ENCODE measurements around the gene TIMP2. TPM values are rescaled to one million over a fixed set of nuclear protein-coding genes. Genes with fewer than 3 reads are reported as not detected.

Gene TIMP2
- total RNA-seq, 1 experiment from 2014 or later, result 64.8 TPM

- H2AFZ ChIP-seq (ENCODE audit: low read depth, low read length, poor library complexity, severe bottlenecking), result no peak overlapping the region
These were observed 571 bp downstream of the TIMP2 start for GRCh38 chr17:78924481-78925151.

More at GRCh38 chr17:78924481-78925151, 571 bp downstream of the TIMP2 start:
- no peaks in the 10 kb centered on the region for H3K9me3 ChIP-seq (ENCODE audit: control insufficient read depth in 1 of 2, insufficient read depth in 1 of 2, low read depth in 1 of 2, low read length in 2 of 2)
- CTCF ChIA-PET, result interaction anchor here (1.5 kb wide), 1 partner anchor 47 kb away, joined by 5 read pairs; no protein-coding TSS in a partner anchor
- H3K79me2 ChIP-seq (ENCODE audit: insufficient read depth, low read length), result peaks cover 38% of the 10 kb centered on the region; the same call in 1 of the 2 replicates
- peaks cover 0 to 5% of the 10 kb centered on the region in 2 experiments; a peak in 2 of 4 replicates for H3K36me3 ChIP-seq (ENCODE audit: control insufficient read depth in 1 of 2, insufficient read depth in 2 of 2, low read length in 2 of 2)
- peak overlapping the region; percentile 72 for H3K9ac ChIP-seq (ENCODE audit: low read length)
- intact Hi-C loops (cut with micrococcal nuclease), result loop anchor here (5.0 kb wide), 1 partner anchor 57 kb away; no protein-coding TSS in a partner anchor
- TF ChIP-seq MAX (IDR thresholded peaks at IDR 0.05) (peak; percentile 12; the same call in 1 of the 2 replicates), RAD21 (IDR thresholded peaks at IDR 0.05; ENCODE audit: low read depth) (no peak), EZH2phosphoT487 (IDR thresholded peaks at IDR 0.05; ENCODE audit: borderline replicate concordance) (no peak), POLR2AphosphoS5 (IDR thresholded peaks at IDR 0.05; ENCODE audit: low read depth, low read length) (no peak), REST (IDR thresholded peaks at IDR 0.05; ENCODE audit: low read depth) (no peak), SRF (IDR thresholded peaks at IDR 0.05; ENCODE audit: low read depth) (no peak), POLR2A (IDR thresholded peaks at IDR 0.05; ENCODE audit: borderline replicate concordance, extremely low read depth, insufficient read depth, insufficient read length) (no peak)
- no TSS peak for BruUV-seq (replicated peaks)
- H3K27ac ChIP-seq (ENCODE audit: low read depth, low read length), result peak overlapping the region; percentile 23; the same call in 1 of the 2 replicates
- H3K9me2 ChIP-seq (ENCODE audit: insufficient read depth), result no peaks in the 10 kb centered on the region
- H3K4me3 ChIP-seq (replicated peaks in 1 of 2; ENCODE audit: low read depth in 1 of 2, low read length in 2 of 2), result peak overlapping the region; percentile 71 to 76
- RAD21 ChIA-PET (ENCODE audit: low non-redundant PET in 1 of 2, low total read pairs in 2 of 2, uncharacterized antibody in 2 of 2, unreplicated experiment in 2 of 2), result no interaction called here
- POLR2A ChIA-PET, result interaction anchor here (0.6 to 1.6 kb wide), 4 partner anchors 9 to 26 kb away, joined by 3 to 4 read pairs (median 4); no protein-coding TSS in a partner anchor
- peaks cover 15 to 45% of the 10 kb centered on the region in 2 experiments for H3K4me1 ChIP-seq (ENCODE audit: control insufficient read depth in 1 of 2, insufficient read depth in 2 of 2, low read length in 2 of 2)
- H3K27me3 ChIP-seq (ENCODE audit: insufficient read depth, low read length), result no peaks in the 10 kb centered on the region
- ATAC-seq, result peak; percentile 18
- H4K20me1 ChIP-seq (ENCODE audit: insufficient read depth), result no peaks in the 10 kb centered on the region
- DNase-seq (ENCODE audit: low read depth, low spot score), result no peak
- H3K4me2 ChIP-seq (ENCODE audit: low read length), result peak overlapping the region; percentile 99

All from HCT116 (cell line).